B cell (primary cell): ENCODE results near the gene CDK2. TPM values are rescaled to one million over a fixed set of nuclear protein-coding genes. Genes with fewer than 3 reads are reported as not detected.
A peak's percentile ranks its signal among the peaks of the same experiment; 100 is the strongest.

ENCODE experiments used
- ATAC-seq: fragments of 200-7000 bp; cut with Tn5 transposase; one replicate; pipeline ENCODE4 v1.10.0; 2021; ENCODE audit warnings: low read depth, mild to moderate bottlenecking, moderate number of reproducible peaks, moderate library complexity
- CTCF ChIA-PET: fragments of 350-600 bp; sonication (Branson Sonifier 250); formaldehyde crosslinking; loops from one replicate; lab custom pipeline; 2021; ENCODE audit warnings: antibody characterized with exemption, inconsistent platforms; lab: Charles Lee
- POLR2A ChIA-PET: fragments of 350-600 bp; sonication (Branson Sonifier 250); formaldehyde crosslinking; loops from one replicate; lab custom pipeline; 2021; ENCODE audit warnings: antibody characterized with exemption; lab: Charles Lee
- DNase-seq: peaks from one replicate; pipeline ENCODE4 v3.0.0; 2013
- H2AFZ ChIP-seq: 2 replicates; pipeline ENCODE4 v1.6.1; 2012; ENCODE audit warnings: mild to moderate bottlenecking, low read depth, low read length; ENCODE audit not compliant: insufficient read depth, poor library complexity, severe bottlenecking
- H3K27ac ChIP-seq, 2 donors: 1 replicate in 1 of 2; 2 replicates in 1 of 2; pipeline ENCODE4 v1.5.1; 2012 to 2013; ENCODE audit warnings: low read length in 2 of 2, mild to moderate bottlenecking in 2 of 2, moderate library complexity in 1 of 2
- H3K27me3 ChIP-seq, 4 experiments: fragments of 200-600 bp in 1 of 4; sonication (generic) in 1 of 4; replicated peaks in 1 of 4; 1 replicate in 2 of 4; 2 replicates in 2 of 4; pipeline versions ENCODE4 v1.6.1 to v1.7.0; 2013 to 2016; ENCODE audit warnings: low read length in 3 of 4, mild to moderate bottlenecking in 2 of 4, mixed read lengths in 1 of 4, moderate library complexity in 1 of 4; ENCODE audit not compliant: insufficient read depth in 4 of 4, control insufficient read depth in 3 of 4; ENCODE audit errors: control extremely low read depth in 1 of 4
- H3K36me3 ChIP-seq, 2 experiments: replicated peaks in 1 of 2; 1 replicate in 1 of 2; 2 replicates in 1 of 2; pipeline versions ENCODE4 v1.6.1 to v1.7.1; 2013; ENCODE audit warnings: low read length in 1 of 2; ENCODE audit not compliant: insufficient read depth in 2 of 2, control insufficient read depth in 1 of 2; ENCODE audit errors: control extremely low read depth in 1 of 2, extremely low read depth in 1 of 2
- H3K4me1 ChIP-seq, 2 donors: fragments of 200-600 bp in 1 of 2; sonication (generic) in 1 of 2; 1 replicate in 1 of 2; 2 replicates in 1 of 2; pipeline versions ENCODE4 v1.5.1 to v1.6.1; 2013 to 2017; ENCODE audit warnings: low read length in 2 of 2; ENCODE audit not compliant: control insufficient read depth in 2 of 2, insufficient read depth in 2 of 2
- H3K4me2 ChIP-seq: replicated peaks from 2 replicates; pipeline ENCODE3; 2012; ENCODE audit warnings: mild to moderate bottlenecking, low read depth, low read length; ENCODE audit not compliant: poor library complexity, severe bottlenecking
- H3K4me3 ChIP-seq, 5 experiments: fragments of 200-600 bp in 1 of 5; sonication (generic) in 1 of 5; 1 replicate in 3 of 5; 2 replicates in 2 of 5; pipeline versions ENCODE4 v1.5.1 to v1.7.0; 2011 to 2016; ENCODE audit warnings: low read length in 4 of 5, mild to moderate bottlenecking in 4 of 5, low read depth in 2 of 5, control low read depth in 1 of 5, moderate library complexity in 1 of 5; ENCODE audit not compliant: insufficient read depth in 1 of 5; ENCODE audit errors: control extremely low read depth in 1 of 5, extremely low read depth in 1 of 5
- H3K79me2 ChIP-seq: fragments of 200-600 bp; sonication (generic); one replicate; pipeline ENCODE4 v1.6.0; 2016; ENCODE audit warnings: low read length; ENCODE audit not compliant: control insufficient read depth, insufficient read depth
- H3K9ac ChIP-seq: fragments of 200-600 bp; sonication (generic); 2 replicates; pipeline ENCODE4 v1.6.1; 2017; ENCODE audit warnings: mild to moderate bottlenecking, low read length, moderate library complexity
- H3K9me3 ChIP-seq, 3 donors: one replicate each; pipeline versions ENCODE4 v1.6.1 to v1.7.1; 2013; ENCODE audit warnings: low read length in 2 of 3; ENCODE audit not compliant: control insufficient read depth in 2 of 3, insufficient read depth in 1 of 3; ENCODE audit errors: control extremely low read depth in 1 of 3
- H4K20me1 ChIP-seq: 2 replicates; pipeline ENCODE4 v1.6.0; 2012; ENCODE audit warnings: mild to moderate bottlenecking, low read length; ENCODE audit not compliant: insufficient read depth, control insufficient read depth, poor library complexity, severe bottlenecking
- H3K27ac Mint-ChIP-seq: one replicate; pipeline ENCODE4 v1.8.0; 2021; ENCODE audit warnings: mixed read lengths
- H3K27me3 Mint-ChIP-seq: one replicate; pipeline ENCODE4 v1.8.0; 2021; ENCODE audit warnings: mixed read lengths
- H3K4me1 Mint-ChIP-seq: one replicate; pipeline ENCODE4 v1.8.0; 2021; ENCODE audit warnings: mixed read lengths
- H3K4me3 Mint-ChIP-seq: one replicate; pipeline ENCODE4 v1.8.0; 2021; ENCODE audit warnings: mixed read lengths
- H3K9me3 Mint-ChIP-seq: one replicate; pipeline ENCODE4 v1.8.0; 2022; ENCODE audit warnings: mixed read lengths; ENCODE audit not compliant: insufficient read depth
- EZH2 ChIP-seq: IDR thresholded peaks from 2 replicates; pipeline ENCODE4 v1.6.1; 2012; ENCODE audit warnings: borderline replicate concordance, low read depth, mild to moderate bottlenecking, moderate library complexity, low read length; ENCODE audit not compliant: insufficient read depth, poor library complexity, severe bottlenecking
- WGBS: methylation state at CpG from one replicate; pipeline ENCODE4 v1.1.5; 2013; ENCODE audit warnings: missing lambda C conversion rate; ENCODE audit not compliant: insufficient coverage; 5-methylcytosine and 5-hydroxymethylcytosine counted together
- intact Hi-C: fragments of 100-400 bp; cut with micrococcal nuclease; formaldehyde crosslinking; loops from one replicate; pipeline ENCODE4 v1.10.0; 2022
- polyA plus RNA-seq: library from polyadenylated mRNA; depleted of rRNA; stranded (reverse); fragments of >200 nt; gene quantifications from 2 replicates; pipeline ENCODE4 v1.2.3, GENCODE V29; 2012
- total RNA-seq, 2 donors: library from RNA; stranded (reverse); fragments of 120-200 nt in 1 of 2; gene quantifications; 1 replicate in 1 of 2; 2 replicates in 1 of 2; pipeline versions ENCODE4 v1.2.3 to v1.2.4, GENCODE V29; 2013 to 2022
- TF ChIP-seq, protein P1 (sequence below): fragments of 200-600 bp; IDR thresholded peaks from one replicate; pipeline ENCODE4 v1.8.0; 2022; ENCODE audit warnings: antibody characterized with exemption, mild to moderate bottlenecking

The CDK2 gene
- total and polyA plus RNA-seq, 2 donors (not counting 1 experiment from before 2014, with no cell fraction given) = 10.8 to 32.8 TPM

DNA sequence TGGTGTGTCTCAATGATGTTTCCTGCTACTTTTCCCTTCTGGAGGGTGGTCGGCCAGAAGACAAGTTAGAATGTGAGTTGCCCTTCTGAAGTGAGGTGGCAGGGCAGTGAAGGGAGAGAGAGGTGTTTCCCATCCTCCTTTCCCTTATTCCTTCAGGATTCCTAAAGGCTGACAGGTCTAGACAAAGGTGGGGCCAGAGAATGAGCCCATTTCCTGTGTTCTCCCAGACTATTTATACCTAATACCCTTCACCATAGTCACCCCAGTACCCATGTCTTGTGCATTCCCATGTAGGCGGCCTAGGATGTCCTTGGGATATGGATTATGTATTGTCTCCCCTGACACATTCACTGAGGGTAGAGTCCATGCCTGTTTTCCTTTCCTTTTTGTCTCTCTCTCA, 28.6 kb upstream of the CDK2 start:
- no peaks in the 10 kb centered on the region for H3K9me3 Mint-ChIP-seq
- ATAC-seq (no peak), DNase-seq (no peak)
- Histone ChIP-seq H3K27me3 (no peaks in the 10 kb centered on the region), H3K4me2 (no peak overlapping the region), H3K4me1 (peaks cover 21 to 27% of the 10 kb centered on the region in 2 donors), H4K20me1 (peaks cover 31% of the 10 kb centered on the region), H3K36me3 (peaks cover 4 to 90% of the 10 kb centered on the region in 2 experiments), H3K4me3 (no peak overlapping the region), H3K9me3 (no peaks in the 10 kb centered on the region), H3K27ac (peak overlapping the region in 1 of 2 donors; percentile 37), H3K9ac (no peak overlapping the region), H3K79me2 (peaks cover 49% of the 10 kb centered on the region), H2AFZ (no peak overlapping the region)
- intact Hi-C loops = no loop called here
- peak overlapping the region; percentile 13 for H3K27ac Mint-ChIP-seq
- H3K4me1 Mint-ChIP-seq = peaks cover 39% of the 10 kb centered on the region
- no peaks in the 10 kb centered on the region for H3K27me3 Mint-ChIP-seq
- POLR2A ChIA-PET = no interaction called here
- CTCF ChIA-PET = interaction anchor here (1.0 to 8.7 kb wide), 6 partner anchors 9 to 198 kb away, joined by 3 to 155 read pairs (median 8); partner anchors contain the start of genes DGKA, ORMDL2, PYM1 and SARNP
- no CpG with 5 or more reads among the region's 2 CpGs for WGBS
- TF ChIP-seq, protein P1, sequence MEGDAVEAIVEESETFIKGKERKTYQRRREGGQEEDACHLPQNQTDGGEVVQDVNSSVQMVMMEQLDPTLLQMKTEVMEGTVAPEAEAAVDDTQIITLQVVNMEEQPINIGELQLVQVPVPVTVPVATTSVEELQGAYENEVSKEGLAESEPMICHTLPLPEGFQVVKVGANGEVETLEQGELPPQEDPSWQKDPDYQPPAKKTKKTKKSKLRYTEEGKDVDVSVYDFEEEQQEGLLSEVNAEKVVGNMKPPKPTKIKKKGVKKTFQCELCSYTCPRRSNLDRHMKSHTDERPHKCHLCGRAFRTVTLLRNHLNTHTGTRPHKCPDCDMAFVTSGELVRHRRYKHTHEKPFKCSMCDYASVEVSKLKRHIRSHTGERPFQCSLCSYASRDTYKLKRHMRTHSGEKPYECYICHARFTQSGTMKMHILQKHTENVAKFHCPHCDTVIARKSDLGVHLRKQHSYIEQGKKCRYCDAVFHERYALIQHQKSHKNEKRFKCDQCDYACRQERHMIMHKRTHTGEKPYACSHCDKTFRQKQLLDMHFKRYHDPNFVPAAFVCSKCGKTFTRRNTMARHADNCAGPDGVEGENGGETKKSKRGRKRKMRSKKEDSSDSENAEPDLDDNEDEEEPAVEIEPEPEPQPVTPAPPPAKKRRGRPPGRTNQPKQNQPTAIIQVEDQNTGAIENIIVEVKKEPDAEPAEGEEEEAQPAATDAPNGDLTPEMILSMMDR = no peak
- no peak overlapping the region for H3K4me3 Mint-ChIP-seq

DNA sequence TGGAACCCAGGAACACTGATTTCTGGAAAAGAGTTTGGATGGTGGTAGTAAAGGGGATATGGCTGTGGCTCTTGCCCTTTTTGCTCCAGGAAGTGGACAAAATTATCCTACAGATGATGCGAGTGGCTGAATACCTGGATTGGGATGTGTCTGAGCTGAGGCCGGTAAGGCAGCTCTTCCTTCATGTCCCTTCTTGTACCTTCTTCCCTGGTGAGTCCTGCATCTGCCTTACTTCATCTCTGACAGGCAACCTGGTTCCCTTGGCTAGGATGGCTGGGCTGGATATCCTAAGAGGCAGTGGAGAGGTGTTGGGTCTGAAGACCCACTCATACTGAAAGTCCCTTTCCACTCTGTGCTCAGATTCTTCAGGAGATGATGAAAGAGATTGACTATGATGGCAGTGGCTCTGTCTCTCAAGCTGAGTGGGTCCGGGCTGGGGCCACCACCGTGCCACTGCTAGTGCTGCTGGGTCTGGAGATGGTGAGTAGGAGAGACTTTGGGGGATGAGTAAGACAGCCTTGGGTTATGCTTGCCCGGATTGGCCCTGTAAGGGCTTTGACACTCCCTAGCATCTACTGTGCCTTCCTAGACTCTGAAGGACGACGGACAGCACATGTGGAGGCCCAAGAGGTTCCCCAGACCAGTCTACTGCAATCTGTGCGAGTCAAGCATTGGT, 27.7 kb upstream of the CDK2 start:
- Mint-ChIP-seq H3K4me3 (no peak overlapping the region), H3K27ac (no peak overlapping the region), H3K9me3 (no peaks in the 10 kb centered on the region), H3K4me1 (peaks cover 31% of the 10 kb centered on the region), H3K27me3 (no peaks in the 10 kb centered on the region)
- ATAC-seq (no peak), DNase-seq (no peak)
- H3K79me2 ChIP-seq = peaks cover 39% of the 10 kb centered on the region
- no peak overlapping the region for H3K4me3 ChIP-seq
- peaks cover 11 to 17% of the 10 kb centered on the region in 2 donors for H3K4me1 ChIP-seq
- intact Hi-C loops = no loop called here
- no peak overlapping the region for H3K9ac ChIP-seq
- ChIA-PET CTCF (interaction anchor here (0.7 to 8.7 kb wide), 13 partner anchors 10 to 214 kb away, joined by 3 to 155 read pairs (median 4); partner anchors contain the start of genes CD63, DGKA, ORMDL2 and PYM1), POLR2A (interaction anchor here (0.7 to 1.6 kb wide), 3 partner anchors 9 to 121 kb away, joined by 3 to 7 read pairs (median 3); partner anchors contain the start of genes ORMDL2, PYM1 and SARNP)
- no peaks in the 10 kb centered on the region for H3K9me3 ChIP-seq
- H3K4me2 ChIP-seq = no peak overlapping the region
- no peaks in the 10 kb centered on the region for H3K27me3 ChIP-seq
- H3K36me3 ChIP-seq = peaks cover 9 to 96% of the 10 kb centered on the region in 2 experiments
- 96% methylated on average over 8 of the region's 8 CpGs for WGBS
- peak overlapping the region in 1 of 2 donors; percentile 37 for H3K27ac ChIP-seq
- TF ChIP-seq, protein P1 = no peak
- TF ChIP-seq EZH2 = no peak
- no peak overlapping the region for H2AFZ ChIP-seq
- H4K20me1 ChIP-seq = peaks cover 30% of the 10 kb centered on the region
